T-helper 2 cell treated with Interferon-gamma antibody and Interleukin-4, amounts not matched to agents 100 ng/mL and 5 ng/mL, for 36 hours (primary cell): ENCODE results near the gene MEIOB. TPM values are rescaled to one million over a fixed set of nuclear protein-coding genes. Genes with fewer than 3 reads are reported as not detected.
"Not testable (repeated sequence)": the region's sequence is repeated elsewhere in the genome, so short reads cannot be mapped to it uniquely, and the experiment has no call there.

Experiments
- intact Hi-C: fragments of 100-400 bp; cut with micrococcal nuclease; formaldehyde crosslinking; loops from one replicate; pipeline ENCODE4 v1.15.1; 2023
- total RNA-seq: library from RNA; stranded (reverse); gene quantifications from 2 replicates; pipeline ENCODE4 v1.2.3, GENCODE V29; 2022

MEIOB gene
- total RNA-seq, 1 donor from 2014 or later, result not detected

- intact Hi-C loops, result no loop called here
These were observed 56.5 kb downstream of the MEIOB start for GRCh38 chr16:1815461-1815860.

- intact Hi-C loops, result no loop called here
These were observed 59.2 kb downstream of the MEIOB start for GRCh38 chr16:1812732-1813163.

- intact Hi-C loops, result no loop called here
These were observed 61.4 kb downstream of the MEIOB start for GRCh38 chr16:1810536-1810935.

- intact Hi-C loops, result no loop called here
These were observed 61.9 kb downstream of the MEIOB start for GRCh38 chr16:1810106-1810505.

DNA sequence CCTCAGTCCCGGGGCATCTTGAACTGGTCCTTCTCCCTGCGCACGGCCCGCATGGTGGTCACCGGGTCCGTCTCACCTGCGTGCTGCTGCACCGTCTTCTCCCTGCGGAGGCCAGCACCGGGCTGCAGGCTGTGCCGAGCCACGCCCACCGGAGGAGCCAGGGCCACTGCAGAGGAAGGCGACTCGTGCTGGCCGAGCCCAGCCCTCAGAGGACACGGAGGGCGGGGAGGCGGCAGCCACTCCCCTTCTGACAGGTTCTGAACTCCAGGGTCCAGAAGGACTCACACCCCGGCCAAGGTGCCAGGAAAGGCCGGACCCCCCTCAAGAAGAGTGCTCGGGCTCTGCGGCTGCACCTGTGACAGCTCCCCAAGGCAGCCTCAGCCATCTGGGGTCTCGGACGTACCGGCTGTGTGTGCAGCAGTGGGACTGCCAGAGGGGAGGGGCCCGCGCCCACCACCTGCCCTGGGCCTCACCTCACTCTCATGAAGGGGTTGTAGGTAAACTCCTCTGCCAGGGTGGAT lies 62.6 kb downstream of the MEIOB start:
- intact Hi-C loops, result no loop called here

GRCh38 chr16:1808691-1809090 lies 63.3 kb downstream of the MEIOB start:
- intact Hi-C loops, result no loop called here

DNA sequence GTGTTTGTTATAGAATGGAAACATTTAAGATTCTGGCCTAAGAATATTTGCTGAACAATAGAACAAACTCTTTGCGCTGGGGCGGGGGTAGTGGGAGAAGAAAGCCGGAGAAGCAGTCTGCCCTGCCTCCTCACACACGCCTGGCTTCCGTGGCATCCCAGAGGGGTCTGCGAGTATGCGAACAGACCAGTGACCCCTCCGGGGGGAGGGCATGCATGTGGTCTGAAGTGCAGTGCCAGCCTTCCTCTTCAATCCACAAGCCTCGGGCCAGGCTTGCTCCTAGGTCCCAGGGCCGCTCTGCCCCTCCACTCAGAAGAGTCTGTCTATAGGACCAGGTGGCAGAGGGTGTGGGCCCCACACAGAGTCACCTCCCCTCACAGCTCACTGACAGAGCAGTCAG lies 64.3 kb downstream of the MEIOB start:
- intact Hi-C loops, result no loop called here

DNA sequence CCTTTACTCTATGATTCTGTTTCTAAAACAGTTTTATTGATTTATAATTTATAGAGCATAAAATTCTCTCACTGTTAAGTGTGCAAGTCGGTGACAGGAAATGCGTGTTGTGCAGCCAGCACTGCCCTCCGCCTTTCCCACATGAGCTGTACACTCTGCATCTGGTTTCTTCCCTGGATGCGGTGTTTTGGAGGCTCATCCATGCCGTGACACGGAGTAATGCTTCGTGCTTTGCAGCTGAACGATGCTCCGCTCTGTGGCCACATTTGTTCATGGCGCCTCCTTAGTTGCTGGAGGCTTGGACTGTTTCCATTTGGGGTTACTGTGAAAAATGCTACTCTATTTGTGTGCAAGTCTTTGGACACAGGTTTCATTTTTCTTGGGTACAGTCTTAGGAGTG lies 71.3 kb downstream of the MEIOB start:
- intact Hi-C loops, result no loop called here

DNA sequence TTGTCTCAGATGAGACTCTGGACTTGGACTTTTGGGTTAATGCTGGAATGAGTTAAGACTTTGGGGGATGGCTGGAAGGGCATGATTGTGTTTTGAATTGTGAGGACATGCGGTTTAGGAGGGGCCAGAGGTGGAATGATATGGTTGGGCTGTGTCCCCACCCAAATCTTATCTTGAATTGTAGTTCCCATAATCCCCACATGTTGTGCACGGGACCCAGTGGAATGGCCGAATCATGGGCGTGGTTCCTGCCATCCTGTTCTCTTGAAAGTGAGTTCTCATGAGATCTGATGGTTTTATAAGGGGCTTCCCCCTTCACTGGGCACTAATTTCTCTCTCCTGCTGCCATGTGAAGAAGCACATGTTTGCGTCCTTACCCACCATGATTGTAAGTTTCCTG lies 72.7 kb downstream of the MEIOB start:
- intact Hi-C loops, result not testable (repeated sequence)

GRCh38 chr16:1794908-1795666 lies 76.9 kb downstream of the MEIOB start:
- intact Hi-C loops, result no loop called here

DNA sequence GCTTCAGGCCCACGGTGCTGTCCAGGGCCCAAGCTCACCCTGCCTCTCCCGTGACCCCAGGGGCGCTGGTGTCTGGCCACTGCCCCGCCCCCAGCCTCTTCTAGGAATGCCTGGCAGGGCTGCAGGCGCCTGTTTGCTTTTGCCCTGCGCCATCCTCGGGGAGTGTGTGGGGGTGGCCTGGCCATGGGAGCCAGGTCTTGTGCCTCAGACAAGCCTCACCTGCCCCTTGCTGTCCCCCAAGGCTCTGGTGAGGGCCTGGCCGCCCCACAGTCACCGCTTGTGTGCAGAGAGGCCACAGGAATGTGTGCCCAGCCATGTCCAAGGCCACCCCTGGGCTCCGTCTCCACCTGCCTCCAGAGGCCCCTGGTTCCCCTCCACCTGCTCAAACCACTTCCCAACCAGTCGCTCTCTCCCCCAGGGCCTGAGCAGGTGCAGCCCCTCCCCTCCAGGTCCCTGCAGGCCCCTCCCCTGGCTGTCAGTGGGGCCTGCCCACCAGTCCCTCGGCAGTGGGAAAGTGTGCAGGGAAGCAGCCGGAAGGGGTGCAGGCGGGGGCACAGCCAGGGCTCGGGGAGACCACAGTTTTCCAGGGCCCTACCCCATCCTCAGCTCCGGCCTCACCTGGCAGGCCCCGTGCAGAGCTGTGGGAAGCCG lies 77.6 kb downstream of the MEIOB start:
- intact Hi-C loops, result no loop called here

DNA sequence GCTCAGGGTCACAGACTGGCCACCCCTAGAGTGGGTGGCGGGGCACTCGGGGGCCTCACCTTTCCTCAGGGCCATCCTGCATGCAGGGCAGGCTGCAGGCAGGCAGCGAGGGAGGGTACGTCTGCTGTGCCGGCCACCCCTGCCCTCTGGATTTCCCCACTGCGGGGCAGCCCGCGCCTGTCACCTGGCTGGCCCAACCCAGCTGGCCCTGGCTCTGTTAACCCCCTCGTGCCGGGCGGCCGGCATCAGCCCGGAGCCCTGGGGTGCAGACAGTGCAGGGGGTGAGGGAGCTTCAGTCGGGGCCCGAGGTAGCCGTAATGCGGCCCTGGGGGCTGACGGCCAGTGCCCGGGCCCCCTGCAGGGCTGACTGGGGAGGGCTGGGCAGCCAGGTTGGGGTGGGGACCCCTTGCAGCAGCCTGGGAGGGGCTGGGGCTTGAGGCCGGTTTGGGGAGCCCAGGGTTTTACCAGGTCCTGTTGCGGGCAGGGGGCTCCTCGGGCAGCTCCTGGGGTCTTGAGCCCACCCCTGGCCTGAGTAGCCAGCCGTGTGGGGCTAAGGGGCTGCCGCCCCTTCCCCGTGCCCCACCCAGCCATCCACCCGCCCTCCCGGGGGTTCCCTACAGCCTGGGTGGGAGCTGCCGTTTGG lies 78.3 kb downstream of the MEIOB start, which contains the start of gene IGFALS:
IGFALS (minus strand) TSS at position 128 of the 643 bp plus-strand sequence; CDS start at position 75, 53 bp downstream.
- intact Hi-C loops, result no loop called here

GRCh38 chr16:1792836-1793577 lies 79.0 kb downstream of the MEIOB start:
- intact Hi-C loops, result no loop called here

GRCh38 chr16:1791943-1792812 lies 79.8 kb downstream of the MEIOB start:
- intact Hi-C loops, result no loop called here

DNA sequence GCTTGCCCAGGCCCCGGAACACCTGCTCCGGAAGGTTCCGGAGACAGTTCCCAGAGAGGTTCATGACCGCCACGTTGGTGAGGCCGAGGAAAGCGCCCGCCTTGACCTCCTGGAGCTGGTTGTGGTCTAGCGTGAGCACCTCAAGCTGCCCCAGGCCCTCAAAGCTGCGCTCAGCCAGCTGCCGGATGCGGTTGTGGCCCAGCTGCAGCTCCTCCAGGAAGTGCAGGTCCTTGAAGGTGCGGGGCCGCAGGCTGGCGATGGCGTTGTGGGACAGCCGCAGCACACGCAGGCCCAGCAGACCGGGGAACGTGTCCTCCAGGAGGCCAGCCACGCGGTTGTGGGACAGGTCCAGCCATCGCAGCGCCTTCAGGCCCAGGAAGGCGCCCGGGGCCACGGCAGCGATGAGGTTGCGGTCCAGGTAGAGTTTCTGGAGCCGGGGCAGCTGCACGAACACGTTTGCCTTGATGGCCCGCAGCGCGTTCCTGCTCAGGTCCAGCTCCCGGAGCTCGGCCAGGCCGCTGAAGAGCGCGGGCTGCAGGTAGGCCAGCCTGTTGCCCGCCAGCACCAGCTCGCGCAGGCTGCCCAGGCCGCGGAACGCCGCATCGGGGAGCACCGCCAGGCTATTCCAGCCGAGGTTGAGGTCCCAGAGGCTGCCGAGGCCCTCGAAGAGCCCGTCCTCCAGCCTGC lies 80.6 kb downstream of the MEIOB start:
- intact Hi-C loops, result no loop called here

GRCh38 chr16:1790611-1791255 lies 81.2 kb downstream of the MEIOB start:
- intact Hi-C loops, result no loop called here

- intact Hi-C loops, result no loop called here
These were observed 81.7 kb downstream of the MEIOB start for GRCh38 chr16:1790261-1790610.

DNA sequence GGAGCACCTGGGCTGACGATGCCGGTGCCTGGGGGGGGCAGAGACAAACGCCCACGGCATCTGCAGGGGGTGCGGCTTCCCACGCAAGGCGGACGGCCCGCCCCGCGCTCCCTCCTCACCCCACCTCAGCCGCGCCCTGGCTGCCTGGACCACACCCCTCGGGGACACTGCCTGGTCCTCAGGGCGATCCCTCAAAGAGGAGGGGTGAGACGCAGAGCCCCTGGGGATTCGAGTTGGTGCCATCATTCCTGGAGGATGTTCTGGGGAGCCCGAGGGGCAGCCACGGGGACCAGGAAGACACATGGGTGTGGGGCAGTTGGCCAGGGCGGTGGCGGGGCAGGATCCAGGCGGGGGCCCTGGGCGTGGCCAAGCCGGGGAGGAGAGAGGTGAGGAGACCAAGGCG lies 82.3 kb downstream of the MEIOB start:
- intact Hi-C loops, result no loop called here

DNA sequence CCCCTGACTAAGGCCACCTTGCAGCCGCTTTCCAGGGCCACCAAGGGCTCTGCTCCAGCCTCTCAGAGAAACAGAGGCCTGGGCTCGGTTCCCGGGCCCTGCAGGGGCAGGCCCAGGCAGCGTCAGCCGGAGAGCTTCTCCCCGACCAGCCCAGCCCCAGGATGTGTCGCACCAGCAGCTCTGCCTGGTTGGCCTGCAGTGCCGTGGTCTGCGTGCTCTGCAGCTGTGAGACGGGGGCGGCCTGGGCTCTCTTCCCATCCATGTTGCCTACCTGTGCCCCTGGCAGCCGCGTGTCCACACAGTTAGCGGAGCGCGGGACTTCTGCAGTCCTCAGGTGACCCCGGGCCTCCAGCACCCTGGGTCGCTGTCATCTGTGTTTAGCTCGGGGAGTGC lies 83.3 kb downstream of the MEIOB start:
- intact Hi-C loops, result no loop called here
